SK-N-SH treated with all-trans-retinoic acid at 6 μM for 48 hours (cell line): Measurements from ENCODE around the gene POC1A.

Source experiments
- ATAC-seq: fragments of 200-7000 bp; cut with Tn5 transposase; 3 replicates; pipeline ENCODE4 v1.9.1; 2020; ENCODE audit warnings: mild to moderate bottlenecking, moderate library complexity
- BACH2 ChIP-seq: fragments of 250-450 bp; sonication (Bioruptor Pico); IDR thresholded peaks from 2 replicates; pipeline ENCODE4 v1.9.0; 2021; ENCODE audit warnings: mild to moderate bottlenecking, borderline replicate concordance
- ISL1 ChIP-seq: fragments of 250-450 bp; sonication (Bioruptor Pico); IDR thresholded peaks from 2 replicates; pipeline ENCODE4 v2.1.2; 2022; ENCODE audit warnings: mild to moderate bottlenecking, moderate library complexity
- OSR1 ChIP-seq: fragments of 250-450 bp; sonication (Bioruptor Pico); IDR thresholded peaks from 2 replicates; pipeline ENCODE4 v1.8.0; 2022; ENCODE audit warnings: moderate library complexity, mild to moderate bottlenecking, inconsistent platforms
- RARB ChIP-seq: fragments of 250-450 bp; sonication (Bioruptor Pico); IDR thresholded peaks from 2 replicates; pipeline ENCODE4 v1.8.0; 2021; ENCODE audit warnings: mild to moderate bottlenecking, moderate library complexity
- SNAI2 ChIP-seq: fragments of 250-450 bp; sonication (Bioruptor Pico); IDR thresholded peaks from 2 replicates; pipeline ENCODE4 v1.5.0; 2020; ENCODE audit warnings: mild to moderate bottlenecking, moderate library complexity
- ZC3H10 ChIP-seq: fragments of 250-450 bp; sonication (Bioruptor Pico); IDR thresholded peaks from 2 replicates; pipeline ENCODE4 v1.5.1; 2021; ENCODE audit warnings: mild to moderate bottlenecking, moderate library complexity
- ZFP3 ChIP-seq: fragments of 250-450 bp; sonication (Bioruptor Pico); IDR thresholded peaks from 2 replicates; pipeline ENCODE4 v1.5.0; 2020; ENCODE audit warnings: mild to moderate bottlenecking, moderate library complexity
- ZFP30 ChIP-seq: fragments of 450-650 bp; formaldehyde crosslinking; IDR thresholded peaks from 2 replicates; pipeline ENCODE4 v1.5.0; 2022; ENCODE audit warnings: mild to moderate bottlenecking, moderate library complexity
- ZNF565 ChIP-seq: fragments of 450-650 bp; formaldehyde crosslinking; conservative IDR thresholded peaks from 2 replicates; pipeline ENCODE4 v1.5.0; 2020; ENCODE audit warnings: low read depth, mild to moderate bottlenecking, moderate library complexity
- ZNF70 ChIP-seq: fragments of 450-650 bp; formaldehyde crosslinking; IDR thresholded peaks from 2 replicates; pipeline ENCODE4 v1.5.0; 2020; ENCODE audit warnings: mild to moderate bottlenecking, moderate library complexity
- ZNF8 ChIP-seq: fragments of 450-650 bp; formaldehyde crosslinking; IDR thresholded peaks from 2 replicates; pipeline ENCODE4 v1.5.0; 2020; ENCODE audit warnings: mild to moderate bottlenecking, moderate library complexity
- TF ChIP-seq, protein P1 (sequence below): fragments of 250-450 bp; sonication (Bioruptor Pico); IDR thresholded peaks from 2 replicates; pipeline ENCODE4 v1.5.1; 2020; ENCODE audit warnings: low read depth, mild to moderate bottlenecking, moderate library complexity
- TF ChIP-seq, protein P2 (sequence below): fragments of 250-450 bp; sonication (Bioruptor Pico); IDR thresholded peaks from 2 replicates; pipeline ENCODE4 v1.8.0; 2021; ENCODE audit warnings: low read depth, mild to moderate bottlenecking, moderate library complexity, borderline replicate concordance
- TF ChIP-seq, protein P3 (sequence below): fragments of 250-450 bp; sonication (Bioruptor Pico); IDR thresholded peaks from 2 replicates; pipeline ENCODE4 v1.8.0; 2020; ENCODE audit warnings: mild to moderate bottlenecking, moderate library complexity, borderline replicate concordance
- TF ChIP-seq, protein P4 (sequence below): fragments of 250-450 bp; sonication (Bioruptor Pico); IDR thresholded peaks from 2 replicates; pipeline ENCODE4 v1.5.1; 2021; ENCODE audit warnings: mild to moderate bottlenecking, moderate library complexity

POC1A gene

DNA sequence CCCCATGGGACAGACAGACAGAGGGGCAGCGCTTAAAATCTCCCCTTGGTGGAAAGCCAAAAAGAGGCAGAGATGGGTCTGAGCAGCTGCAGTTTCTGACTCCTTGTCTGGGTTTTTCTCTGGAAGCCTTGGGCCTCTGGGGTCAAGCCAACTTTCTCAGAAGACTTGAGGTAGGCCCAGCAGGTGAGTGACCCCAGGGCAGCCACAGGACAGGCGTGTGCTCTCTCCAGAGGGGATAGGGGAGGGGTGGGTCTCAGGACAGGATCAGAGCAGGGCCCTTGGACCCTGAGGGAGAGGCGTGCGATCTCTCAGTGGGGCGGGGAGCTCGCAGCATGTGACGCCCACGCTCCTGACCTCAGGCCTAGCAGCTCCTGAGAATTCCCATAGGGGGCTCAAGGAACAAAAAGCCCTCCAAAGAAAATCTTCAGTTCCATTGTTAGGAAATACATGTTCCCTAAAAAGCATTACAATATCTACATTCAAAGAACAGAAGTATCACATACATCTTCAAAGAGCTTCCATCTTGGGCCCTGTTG, 63.2 kb downstream of the POC1A start:
- TF ChIP-seq RARB (CRISPR knock-in tag) (no peak), BACH2 (CRISPR knock-in tag) (no peak), ZFP30 (no peak), ZNF565 (CRISPR knock-in tag) (no peak), ZNF8 (CRISPR knock-in tag) (no peak), ZFP3 (no peak), ISL1 (CRISPR knock-in tag) (no peak)
- TF ChIP-seq, protein P1, sequence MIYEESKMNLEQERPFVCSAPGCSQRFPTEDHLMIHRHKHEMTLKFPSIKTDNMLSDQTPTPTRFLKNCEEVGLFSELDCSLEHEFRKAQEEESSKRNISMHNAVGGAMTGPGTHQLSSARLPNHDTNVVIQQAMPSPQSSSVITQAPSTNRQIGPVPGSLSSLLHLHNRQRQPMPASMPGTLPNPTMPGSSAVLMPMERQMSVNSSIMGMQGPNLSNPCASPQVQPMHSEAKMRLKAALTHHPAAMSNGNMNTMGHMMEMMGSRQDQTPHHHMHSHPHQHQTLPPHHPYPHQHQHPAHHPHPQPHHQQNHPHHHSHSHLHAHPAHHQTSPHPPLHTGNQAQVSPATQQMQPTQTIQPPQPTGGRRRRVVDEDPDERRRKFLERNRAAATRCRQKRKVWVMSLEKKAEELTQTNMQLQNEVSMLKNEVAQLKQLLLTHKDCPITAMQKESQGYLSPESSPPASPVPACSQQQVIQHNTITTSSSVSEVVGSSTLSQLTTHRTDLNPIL (CRISPR knock-in tag): no peak
- TF ChIP-seq, protein P2, sequence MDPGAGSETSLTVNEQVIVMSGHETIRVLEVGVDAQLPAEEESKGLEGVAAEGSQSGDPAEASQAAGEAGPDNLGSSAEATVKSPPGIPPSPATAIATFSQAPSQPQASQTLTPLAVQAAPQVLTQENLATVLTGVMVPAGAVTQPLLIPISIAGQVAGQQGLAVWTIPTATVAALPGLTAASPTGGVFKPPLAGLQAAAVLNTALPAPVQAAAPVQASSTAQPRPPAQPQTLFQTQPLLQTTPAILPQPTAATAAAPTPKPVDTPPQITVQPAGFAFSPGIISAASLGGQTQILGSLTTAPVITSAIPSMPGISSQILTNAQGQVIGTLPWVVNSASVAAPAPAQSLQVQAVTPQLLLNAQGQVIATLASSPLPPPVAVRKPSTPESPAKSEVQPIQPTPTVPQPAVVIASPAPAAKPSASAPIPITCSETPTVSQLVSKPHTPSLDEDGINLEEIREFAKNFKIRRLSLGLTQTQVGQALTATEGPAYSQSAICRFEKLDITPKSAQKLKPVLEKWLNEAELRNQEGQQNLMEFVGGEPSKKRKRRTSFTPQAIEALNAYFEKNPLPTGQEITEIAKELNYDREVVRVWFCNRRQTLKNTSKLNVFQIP (CRISPR knock-in tag): no peak
- TF ChIP-seq, protein P3, sequence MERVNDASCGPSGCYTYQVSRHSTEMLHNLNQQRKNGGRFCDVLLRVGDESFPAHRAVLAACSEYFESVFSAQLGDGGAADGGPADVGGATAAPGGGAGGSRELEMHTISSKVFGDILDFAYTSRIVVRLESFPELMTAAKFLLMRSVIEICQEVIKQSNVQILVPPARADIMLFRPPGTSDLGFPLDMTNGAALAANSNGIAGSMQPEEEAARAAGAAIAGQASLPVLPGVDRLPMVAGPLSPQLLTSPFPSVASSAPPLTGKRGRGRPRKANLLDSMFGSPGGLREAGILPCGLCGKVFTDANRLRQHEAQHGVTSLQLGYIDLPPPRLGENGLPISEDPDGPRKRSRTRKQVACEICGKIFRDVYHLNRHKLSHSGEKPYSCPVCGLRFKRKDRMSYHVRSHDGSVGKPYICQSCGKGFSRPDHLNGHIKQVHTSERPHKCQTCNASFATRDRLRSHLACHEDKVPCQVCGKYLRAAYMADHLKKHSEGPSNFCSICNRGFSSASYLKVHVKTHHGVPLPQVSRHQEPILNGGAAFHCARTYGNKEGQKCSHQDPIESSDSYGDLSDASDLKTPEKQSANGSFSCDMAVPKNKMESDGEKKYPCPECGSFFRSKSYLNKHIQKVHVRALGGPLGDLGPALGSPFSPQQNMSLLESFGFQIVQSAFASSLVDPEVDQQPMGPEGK (CRISPR knock-in tag): no peak
- ATAC-seq: no peak

DNA sequence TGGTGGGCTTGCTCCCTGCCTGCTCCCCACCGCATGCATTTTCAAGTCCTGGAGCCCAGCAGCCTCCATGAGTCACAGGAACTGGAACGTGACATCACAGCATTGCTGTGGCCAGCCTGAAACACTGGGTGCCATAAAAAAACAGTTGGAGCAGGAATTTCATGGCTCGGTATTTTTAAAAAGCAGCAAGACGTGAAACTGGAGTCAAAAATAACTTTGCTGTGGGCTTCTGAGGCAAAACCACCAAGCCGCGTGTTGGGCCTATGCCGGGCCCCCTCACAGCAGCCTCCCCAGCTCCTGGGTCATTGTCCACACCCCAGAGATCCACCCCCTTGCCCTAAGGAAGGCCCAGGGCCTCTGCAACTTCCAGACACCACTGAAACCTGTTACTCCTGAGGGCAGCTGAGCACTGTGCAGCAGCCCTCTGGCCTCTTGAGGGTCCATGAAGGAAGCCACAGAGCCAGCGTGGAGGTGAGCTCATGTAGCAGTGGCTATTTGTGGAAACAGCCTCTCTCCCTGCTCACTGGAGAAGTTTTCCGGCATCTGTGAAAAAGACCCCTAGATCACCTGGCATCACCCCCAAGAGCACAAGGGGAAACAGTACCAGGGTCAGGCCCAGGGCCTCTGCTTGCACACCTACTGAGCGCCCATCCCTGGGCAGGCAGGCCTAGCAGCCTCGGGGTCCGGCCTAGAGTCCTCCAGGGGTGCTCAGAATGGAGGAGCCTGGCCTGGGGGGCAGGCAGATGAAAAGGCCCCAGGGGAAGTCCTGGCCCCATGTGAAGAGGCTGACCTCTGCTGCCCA, 63.9 kb downstream of the POC1A start:
- ATAC-seq: peak; percentile 76
- TF ChIP-seq ZFP3 (no peak), SNAI2 (CRISPR knock-in tag) (no peak), ZNF70 (CRISPR knock-in tag) (no peak), ZNF565 (CRISPR knock-in tag) (no peak), ZC3H10 (CRISPR knock-in tag) (no peak), OSR1 (CRISPR knock-in tag) (no peak), ISL1 (CRISPR knock-in tag) (no peak)
- TF ChIP-seq, protein P2 (CRISPR knock-in tag): no peak
- TF ChIP-seq, protein P3 (CRISPR knock-in tag): no peak

DNA sequence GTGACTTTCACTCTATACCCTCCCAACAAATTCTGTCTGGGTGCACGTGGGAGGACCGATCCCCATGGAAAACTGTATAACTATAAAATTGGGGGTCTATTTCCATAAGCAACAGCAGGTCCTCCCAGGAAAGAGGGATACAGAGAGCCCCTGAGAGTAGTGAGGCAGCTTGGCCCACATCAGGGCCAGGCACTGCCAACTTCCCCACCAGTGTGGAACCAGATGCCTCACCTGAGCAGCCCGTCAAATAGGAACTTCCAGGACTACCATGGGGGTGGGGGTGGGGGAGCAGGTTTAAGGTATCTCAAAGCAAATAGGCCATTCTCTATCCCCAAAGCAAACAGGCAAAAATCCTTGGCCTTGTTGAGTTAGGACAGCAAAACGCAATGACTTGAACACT, 64.5 kb downstream of the POC1A start:
- TF ChIP-seq, protein P4, sequence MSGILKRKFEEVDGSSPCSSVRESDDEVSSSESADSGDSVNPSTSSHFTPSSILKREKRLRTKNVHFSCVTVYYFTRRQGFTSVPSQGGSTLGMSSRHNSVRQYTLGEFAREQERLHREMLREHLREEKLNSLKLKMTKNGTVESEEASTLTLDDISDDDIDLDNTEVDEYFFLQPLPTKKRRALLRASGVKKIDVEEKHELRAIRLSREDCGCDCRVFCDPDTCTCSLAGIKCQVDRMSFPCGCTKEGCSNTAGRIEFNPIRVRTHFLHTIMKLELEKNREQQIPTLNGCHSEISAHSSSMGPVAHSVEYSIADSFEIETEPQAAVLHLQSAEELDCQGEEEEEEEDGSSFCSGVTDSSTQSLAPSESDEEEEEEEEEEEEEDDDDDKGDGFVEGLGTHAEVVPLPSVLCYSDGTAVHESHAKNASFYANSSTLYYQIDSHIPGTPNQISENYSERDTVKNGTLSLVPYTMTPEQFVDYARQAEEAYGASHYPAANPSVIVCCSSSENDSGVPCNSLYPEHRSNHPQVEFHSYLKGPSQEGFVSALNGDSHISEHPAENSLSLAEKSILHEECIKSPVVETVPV (CRISPR knock-in tag): no peak
- TF ChIP-seq SNAI2 (CRISPR knock-in tag): no peak
- TF ChIP-seq, all 23 proteins: peak for 0
- ATAC-seq: no peak; the same call in 2 of the 3 replicates
